ENCODE measurements around the gene KICS2. TPM values are rescaled to one million over a fixed set of nuclear protein-coding genes. Genes with fewer than 3 reads are reported as not detected.

The KICS2 gene
- 5.2 and 11.4 TPM in 2 replicates for total RNA-seq

DNA sequence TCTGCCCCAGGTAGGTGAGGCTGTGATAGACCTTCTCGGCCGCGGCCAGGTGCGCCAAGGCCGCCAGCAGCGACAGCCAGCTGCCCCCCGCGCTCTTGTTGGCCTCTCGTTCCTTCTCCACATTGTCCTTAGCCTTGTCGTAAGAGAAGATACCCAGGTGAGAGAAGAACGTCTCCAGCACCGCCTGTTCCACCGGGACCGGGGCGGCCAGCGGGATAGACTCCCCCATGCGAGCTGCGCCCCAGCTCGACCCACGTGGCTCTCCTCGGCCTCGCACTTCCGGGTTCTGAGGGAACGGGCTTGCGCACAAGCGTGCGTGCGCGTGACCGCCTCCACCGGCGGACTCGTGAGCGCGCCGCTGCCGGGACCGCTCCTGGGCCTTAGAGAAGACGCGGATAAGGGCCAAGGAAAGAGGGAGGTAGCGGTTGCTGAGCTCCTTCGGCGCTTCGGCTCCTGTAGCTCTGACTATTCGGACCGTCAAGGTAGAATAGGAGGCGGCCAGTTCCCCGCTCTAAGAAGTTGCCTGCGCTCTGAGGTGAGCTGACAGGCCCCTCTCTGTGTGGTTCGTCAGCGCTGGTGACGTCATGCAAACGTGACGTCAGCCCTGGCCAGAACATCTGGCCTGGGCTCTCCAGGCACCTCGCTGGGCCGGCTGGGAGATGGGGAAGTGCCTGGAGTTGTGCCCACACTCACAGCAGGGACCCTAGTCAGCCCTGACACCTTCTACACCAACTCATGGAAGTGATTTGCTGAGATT is at the start of gene KICS2:
Gene KICS2, minus strand, starts transcription at position 288 of the 757 bp plus-strand sequence. Its CDS starts 59 bp downstream, at position 229.
- no peaks in the 10 kb centered on the region for H3K36me3 ChIP-seq (ENCODE audit: control insufficient read depth, insufficient read depth, low read length)
- TF ChIP-seq CTCF (IDR thresholded peaks at IDR 0.05; ENCODE audit: insufficient read depth, low read length, poor library complexity, severe bottlenecking): no peak
- no peaks in the 10 kb centered on the region for H3K27me3 ChIP-seq (ENCODE audit: control insufficient read depth, insufficient read depth, low read length)
- peak; percentile 51 for DNase-seq (ENCODE audit: low read depth)
- H3K4me3 ChIP-seq (ENCODE audit: low read depth, low read length): peak within 1 kb of the TSS; percentile 75

- H3K27me3 ChIP-seq (ENCODE audit: control insufficient read depth, insufficient read depth, low read length): no peaks in the 10 kb centered on the region
- DNase-seq (ENCODE audit: low read depth): no peak
- no peak overlapping the region for H3K4me3 ChIP-seq (ENCODE audit: low read depth, low read length)
- H3K36me3 ChIP-seq (ENCODE audit: control insufficient read depth, insufficient read depth, low read length): no peaks in the 10 kb centered on the region
- no peak for TF ChIP-seq CTCF (IDR thresholded peaks at IDR 0.05; ENCODE audit: insufficient read depth, low read length, poor library complexity, severe bottlenecking)
These were observed 48.3 kb upstream of the KICS2 start for GRCh38 chr12:64270411-64270810.

GRCh38 chr12:64269161-64269560 is 47.1 kb upstream of the KICS2 start:
- no peak for TF ChIP-seq CTCF (IDR thresholded peaks at IDR 0.05; ENCODE audit: insufficient read depth, low read length, poor library complexity, severe bottlenecking)
- no peak for DNase-seq (ENCODE audit: low read depth)
- no peak overlapping the region for H3K4me3 ChIP-seq (ENCODE audit: low read depth, low read length)
- no peaks in the 10 kb centered on the region for H3K27me3 ChIP-seq (ENCODE audit: control insufficient read depth, insufficient read depth, low read length)
- H3K36me3 ChIP-seq (ENCODE audit: control insufficient read depth, insufficient read depth, low read length): no peaks in the 10 kb centered on the region

DNA sequence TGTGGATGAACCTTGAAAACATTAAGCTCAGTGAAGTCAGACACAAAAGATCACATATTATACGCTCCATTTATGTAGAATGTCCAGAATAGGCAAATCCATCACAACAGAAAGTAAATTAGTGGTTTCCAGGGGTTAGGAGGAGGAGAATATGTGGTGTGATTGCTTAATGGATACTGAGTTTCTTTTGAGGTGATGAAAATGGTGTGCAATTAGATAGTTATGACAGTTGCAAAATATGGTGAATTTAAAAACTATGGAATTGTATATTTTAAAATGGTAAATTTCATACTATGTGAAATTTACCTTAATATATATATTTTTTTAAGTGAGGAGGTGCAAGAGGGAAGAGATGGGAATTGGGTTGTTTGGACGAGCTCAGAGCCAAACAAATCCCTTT is 46.3 kb upstream of the KICS2 start:
- DNase-seq (ENCODE audit: low read depth): no peak
- Histone ChIP-seq H3K4me3 (ENCODE audit: low read depth, low read length) (no peak overlapping the region), H3K36me3 (ENCODE audit: control insufficient read depth, insufficient read depth, low read length) (no peaks in the 10 kb centered on the region), H3K27me3 (ENCODE audit: control insufficient read depth, insufficient read depth, low read length) (no peaks in the 10 kb centered on the region)
- no peak for TF ChIP-seq CTCF (IDR thresholded peaks at IDR 0.05; ENCODE audit: insufficient read depth, low read length, poor library complexity, severe bottlenecking)

GRCh38 chr12:64265839-64266238 is 43.7 kb upstream of the KICS2 start:
- Histone ChIP-seq H3K4me3 (ENCODE audit: low read depth, low read length) (no peak overlapping the region), H3K36me3 (ENCODE audit: control insufficient read depth, insufficient read depth, low read length) (no peaks in the 10 kb centered on the region), H3K27me3 (ENCODE audit: control insufficient read depth, insufficient read depth, low read length) (no peaks in the 10 kb centered on the region)
- DNase-seq (ENCODE audit: low read depth): no peak
- TF ChIP-seq CTCF (IDR thresholded peaks at IDR 0.05; ENCODE audit: insufficient read depth, low read length, poor library complexity, severe bottlenecking): no peak

- Histone ChIP-seq H3K27me3 (ENCODE audit: control insufficient read depth, insufficient read depth, low read length) (no peaks in the 10 kb centered on the region), H3K36me3 (ENCODE audit: control insufficient read depth, insufficient read depth, low read length) (no peaks in the 10 kb centered on the region), H3K4me3 (ENCODE audit: low read depth, low read length) (no peak overlapping the region)
- DNase-seq (ENCODE audit: low read depth): no peak
- TF ChIP-seq CTCF (IDR thresholded peaks at IDR 0.05; ENCODE audit: insufficient read depth, low read length, poor library complexity, severe bottlenecking): no peak
These were observed 39.7 kb upstream of the KICS2 start for GRCh38 chr12:64261813-64262212.

All from kidney epithelial cell (primary cell).